Ectodermal cell (in vitro differentiated cells): Measurements from ENCODE around the gene VWF.

Experiments used
- H3K27ac ChIP-seq: 2 replicates; pipeline ENCODE4 v1.7.0; 2013; ENCODE audit warnings: mild to moderate bottlenecking, low read depth, low read length; ENCODE audit not compliant: insufficient read depth, poor library complexity, severe bottlenecking
- H3K27me3 ChIP-seq: 2 replicates; pipeline ENCODE4 v1.7.0; 2013; ENCODE audit warnings: mild to moderate bottlenecking, low read length; ENCODE audit not compliant: insufficient read depth, control insufficient read depth, poor library complexity, severe bottlenecking
- H3K36me3 ChIP-seq: one replicate; pipeline ENCODE4 v1.7.0; 2013; ENCODE audit warnings: low read length; ENCODE audit not compliant: control insufficient read depth, insufficient read depth
- H3K4me1 ChIP-seq: one replicate; pipeline ENCODE4 v1.7.0; 2013; ENCODE audit warnings: low read length; ENCODE audit not compliant: control insufficient read depth, insufficient read depth
- H3K4me3 ChIP-seq: 2 replicates; pipeline ENCODE4 v1.7.0; 2013; ENCODE audit warnings: low read depth, low read length, control low read depth; ENCODE audit not compliant: insufficient read depth
- H3K9me3 ChIP-seq: 2 replicates; pipeline ENCODE4 v1.7.0; 2013; ENCODE audit warnings: mild to moderate bottlenecking, low read length, moderate library complexity; ENCODE audit not compliant: control insufficient read depth
- WGBS, 2 experiments: methylation state at CpG; one replicate each; pipeline ENCODE4 v1.1.7; 2013; ENCODE audit warnings: missing lambda C conversion rate in 2 of 2; 5-methylcytosine and 5-hydroxymethylcytosine counted together

VWF gene

DNA sequence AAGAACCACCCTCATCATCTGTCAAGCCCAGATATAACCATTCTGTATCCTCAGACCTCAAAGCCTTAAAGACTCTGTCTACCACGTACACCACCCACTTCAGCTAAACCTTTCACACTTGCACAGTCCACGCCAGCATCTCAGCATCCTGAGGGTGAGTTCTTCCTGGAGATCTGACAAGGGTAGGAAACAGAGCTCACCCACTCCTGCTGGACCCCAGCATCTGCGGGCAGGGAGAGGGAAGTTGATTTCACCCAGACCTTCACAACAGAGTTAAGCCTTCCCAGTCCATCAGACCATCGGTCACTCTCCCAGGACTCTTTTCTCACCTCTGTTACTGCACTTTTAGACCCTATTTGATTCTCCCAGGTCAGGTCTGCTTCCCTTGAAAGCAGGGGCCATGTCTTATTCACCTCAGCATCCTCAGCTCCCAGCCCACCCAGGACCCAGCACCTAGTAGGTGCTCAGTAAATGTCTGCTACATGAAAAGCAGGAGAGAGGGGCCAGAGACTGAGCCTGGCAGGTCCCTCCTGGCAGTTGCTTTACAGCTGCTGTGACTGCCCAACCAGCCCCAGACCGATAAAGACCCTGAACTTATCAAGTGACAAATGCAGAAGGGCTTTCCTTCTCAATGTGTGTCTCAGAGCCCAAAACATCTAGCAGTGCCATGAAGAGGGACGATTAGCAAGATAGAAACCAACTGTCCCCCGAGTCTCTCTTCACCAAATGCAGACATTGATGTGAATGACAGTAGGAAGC, 213.5 kb downstream of the VWF start:
- Histone ChIP-seq H3K9me3 (no peaks in the 10 kb centered on the region), H3K36me3 (no peaks in the 10 kb centered on the region), H3K4me1 (no peaks in the 10 kb centered on the region), H3K27me3 (no peaks in the 10 kb centered on the region), H3K4me3 (no peak overlapping the region), H3K27ac (no peak overlapping the region)
- 87 to 91% methylated on average over 7 of the region's 7 CpGs for WGBS, 2 experiments

GRCh38 chr12:5909560-5909959, 214.9 kb downstream of the VWF start:
- WGBS, 2 experiments = 93 to 96% methylated on average over 5 of the region's 5 CpGs
- Histone ChIP-seq H3K27ac (no peak overlapping the region), H3K4me1 (no peaks in the 10 kb centered on the region), H3K4me3 (no peak overlapping the region), H3K27me3 (no peaks in the 10 kb centered on the region), H3K9me3 (no peaks in the 10 kb centered on the region), H3K36me3 (no peaks in the 10 kb centered on the region)

GRCh38 chr12:5908251-5908650, 216.2 kb downstream of the VWF start:
- Histone ChIP-seq H3K27me3 (no peaks in the 10 kb centered on the region), H3K9me3 (no peaks in the 10 kb centered on the region), H3K27ac (no peak overlapping the region), H3K36me3 (no peaks in the 10 kb centered on the region), H3K4me3 (no peak overlapping the region), H3K4me1 (no peaks in the 10 kb centered on the region)
- WGBS, 2 experiments = 94 to 96% methylated on average over 7 of the region's 7 CpGs

GRCh38 chr12:5907807-5908206, 216.7 kb downstream of the VWF start:
- no peak overlapping the region for H3K4me3 ChIP-seq
- H3K36me3 ChIP-seq = no peaks in the 10 kb centered on the region
- H3K9me3 ChIP-seq = no peaks in the 10 kb centered on the region
- WGBS, 2 experiments = 85 to 88% methylated on average over 10 of the region's 10 CpGs
- H3K4me1 ChIP-seq = no peaks in the 10 kb centered on the region
- H3K27ac ChIP-seq = no peak overlapping the region
- H3K27me3 ChIP-seq = no peaks in the 10 kb centered on the region

GRCh38 chr12:5905757-5906156, 218.7 kb downstream of the VWF start:
- H3K4me3 ChIP-seq = no peak overlapping the region
- no peaks in the 10 kb centered on the region for H3K36me3 ChIP-seq
- H3K27me3 ChIP-seq = no peaks in the 10 kb centered on the region
- WGBS, 2 experiments = 95 to 98% methylated on average over 4 of the region's 4 CpGs
- H3K27ac ChIP-seq = no peak overlapping the region
- H3K4me1 ChIP-seq = no peaks in the 10 kb centered on the region
- H3K9me3 ChIP-seq = no peaks in the 10 kb centered on the region

GRCh38 chr12:5904969-5905368, 219.5 kb downstream of the VWF start:
- Histone ChIP-seq H3K36me3 (no peaks in the 10 kb centered on the region), H3K4me1 (no peaks in the 10 kb centered on the region), H3K9me3 (no peaks in the 10 kb centered on the region), H3K27ac (no peak overlapping the region), H3K4me3 (no peak overlapping the region), H3K27me3 (no peaks in the 10 kb centered on the region)
- 86 to 89% methylated on average over 5 to 6 of the region's 6 CpGs for WGBS, 2 experiments

- Histone ChIP-seq H3K4me1 (no peaks in the 10 kb centered on the region), H3K27me3 (no peaks in the 10 kb centered on the region), H3K27ac (no peak overlapping the region), H3K9me3 (no peaks in the 10 kb centered on the region), H3K4me3 (no peak overlapping the region), H3K36me3 (no peaks in the 10 kb centered on the region)
- 89% methylated on average over 11 of the region's 11 CpGs for WGBS, 2 experiments
These were observed 220.0 kb downstream of the VWF start for GRCh38 chr12:5904441-5904840.

- Histone ChIP-seq H3K27ac (no peak overlapping the region), H3K27me3 (no peaks in the 10 kb centered on the region), H3K4me1 (no peaks in the 10 kb centered on the region), H3K9me3 (no peaks in the 10 kb centered on the region), H3K36me3 (no peaks in the 10 kb centered on the region), H3K4me3 (no peak overlapping the region)
- WGBS, 2 experiments = 99 to 100% methylated on average over 2 of the region's 2 CpGs
These were observed 221.7 kb downstream of the VWF start for GRCh38 chr12:5902736-5903135.

GRCh38 chr12:5901416-5901815, 223.1 kb downstream of the VWF start:
- Histone ChIP-seq H3K36me3 (no peaks in the 10 kb centered on the region), H3K4me3 (no peak overlapping the region), H3K9me3 (no peaks in the 10 kb centered on the region), H3K27ac (no peak overlapping the region), H3K27me3 (no peaks in the 10 kb centered on the region), H3K4me1 (no peaks in the 10 kb centered on the region)
- WGBS, 2 experiments = 91 to 95% methylated on average over 6 of the region's 6 CpGs

DNA sequence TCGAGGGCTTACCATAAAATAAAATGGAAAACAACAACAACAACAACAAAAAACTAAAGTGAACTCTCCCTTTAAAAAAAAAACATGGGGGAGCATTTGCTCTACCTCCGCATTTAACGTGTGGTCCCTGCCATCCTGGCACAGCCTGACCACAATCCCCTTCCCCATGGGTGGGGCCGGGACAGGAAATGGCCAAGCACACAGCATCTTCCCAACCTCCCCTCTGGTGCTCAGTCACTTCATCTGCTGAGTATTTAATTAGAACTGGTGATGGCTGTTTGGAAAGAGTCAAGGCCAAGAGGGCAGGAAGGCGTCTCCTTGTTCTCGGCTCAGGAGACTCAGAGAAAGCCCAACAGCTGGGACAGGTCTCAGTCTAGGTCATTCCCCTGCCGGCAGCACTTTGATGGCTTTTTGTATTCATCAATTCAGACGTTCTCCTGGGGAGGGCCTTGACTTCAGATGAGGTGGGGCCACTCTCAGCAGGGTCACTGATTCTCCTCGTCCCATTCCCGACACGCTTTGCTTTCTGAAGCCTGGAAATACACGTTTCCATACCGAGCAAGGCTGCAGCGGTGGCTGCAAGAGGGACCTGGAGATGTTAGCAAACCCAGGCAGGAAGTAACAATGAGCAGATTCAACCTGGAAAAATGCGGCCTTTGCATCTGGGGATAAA, 223.8 kb downstream of the VWF start:
- Histone ChIP-seq H3K4me3 (no peak overlapping the region), H3K27ac (no peak overlapping the region), H3K36me3 (no peaks in the 10 kb centered on the region), H3K4me1 (no peaks in the 10 kb centered on the region), H3K9me3 (no peaks in the 10 kb centered on the region), H3K27me3 (no peaks in the 10 kb centered on the region)
- WGBS, 2 experiments = 72% methylated on average over 15 of the region's 15 CpGs
